Activated CD4-positive, alpha-beta T cell treated with anti-CD3 and anti-CD28 coated beads, Interleukin-2, amount 50 U/mL, for 16 hours (primary cell): ENCODE data around the gene C9orf153.
"Not testable (repeated sequence)": the region's sequence is repeated elsewhere in the genome, so short reads cannot be mapped to it uniquely, and the experiment has no call there.

Source experiments
- DNase-seq: peaks from one replicate; pipeline ENCODE4 v3.0.0-alpha.2; 2020

The C9orf153 gene

DNA sequence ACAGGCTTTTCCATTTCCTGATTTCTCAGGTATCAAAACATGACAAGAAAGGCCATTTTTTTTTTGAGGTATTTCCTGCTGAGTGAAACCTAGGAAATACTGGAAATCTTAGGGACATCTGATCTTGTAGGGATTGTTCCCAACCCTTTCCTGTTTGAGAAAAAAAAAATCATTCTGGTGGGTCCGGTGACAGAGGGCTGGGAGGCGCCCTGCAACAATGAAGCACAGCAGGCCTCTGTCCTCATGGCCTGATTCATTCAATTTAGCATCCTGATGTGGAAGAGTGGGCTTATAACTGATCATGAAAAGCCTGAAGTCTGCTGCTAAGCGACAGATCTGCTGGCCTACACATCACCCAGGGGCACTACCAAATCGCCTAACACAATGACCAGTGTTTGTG is 3.0 kb upstream of the C9orf153 start:
- no peak for DNase-seq

DNA sequence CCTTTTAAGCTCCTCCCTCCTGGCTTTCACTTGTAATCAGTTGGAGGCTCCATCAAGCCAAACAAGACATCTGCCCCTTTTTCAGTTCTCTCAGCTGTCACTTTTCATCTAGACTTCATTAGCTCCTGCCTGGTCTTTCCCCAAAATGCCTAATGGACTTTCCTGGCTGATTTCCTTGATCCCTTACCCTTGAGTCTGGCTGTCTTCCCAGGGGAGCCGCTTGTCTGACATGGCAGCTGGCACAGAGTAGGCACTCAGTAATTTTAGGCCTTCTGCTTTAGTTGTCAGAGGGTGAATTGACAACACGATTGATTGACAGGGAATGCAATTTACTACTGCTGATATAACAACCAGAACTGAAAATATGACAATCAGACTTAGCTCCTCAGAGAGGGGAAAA is 2.1 kb downstream of the C9orf153 start:
- DNase-seq: no peak

DNA sequence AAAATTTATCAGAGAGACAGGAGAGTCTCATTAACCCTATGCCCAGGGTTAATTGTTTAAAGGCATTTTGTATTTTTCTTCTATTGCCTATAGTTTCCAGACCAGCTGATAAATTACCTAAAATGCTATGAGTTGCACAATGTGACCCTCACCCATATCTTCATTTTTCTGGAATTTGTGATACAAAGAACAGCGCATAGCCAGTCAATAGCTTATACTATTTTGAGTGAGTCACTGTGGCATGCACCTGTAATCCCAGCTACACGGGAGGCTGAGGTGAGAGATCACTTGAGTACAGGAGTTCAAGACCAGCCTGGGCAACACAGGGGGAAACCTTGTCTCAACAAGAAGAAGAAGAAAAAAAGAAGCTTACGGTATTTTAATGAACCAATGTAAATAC is 2.8 kb downstream of the C9orf153 start:
- no peak for DNase-seq

DNA sequence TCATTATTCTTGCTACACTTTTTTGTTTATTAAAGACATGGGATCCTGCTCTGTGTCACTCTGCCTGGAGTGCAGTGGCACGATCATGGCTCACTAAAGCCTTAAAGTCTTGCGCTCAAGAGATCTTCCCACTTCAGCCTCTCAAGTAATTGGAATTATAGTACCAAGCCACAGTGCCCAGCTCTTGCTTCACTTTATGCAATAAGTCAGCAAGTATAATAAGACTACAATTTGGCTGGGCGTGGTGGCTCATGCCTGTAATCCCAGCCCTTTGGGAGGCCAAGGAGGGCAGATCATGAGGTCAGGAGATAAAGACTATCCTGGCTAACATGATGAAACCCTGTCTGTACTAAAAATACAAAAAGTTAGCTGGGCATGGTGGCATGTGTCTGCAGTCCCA is 5.9 kb downstream of the C9orf153 start:
- DNase-seq: no peak

DNA sequence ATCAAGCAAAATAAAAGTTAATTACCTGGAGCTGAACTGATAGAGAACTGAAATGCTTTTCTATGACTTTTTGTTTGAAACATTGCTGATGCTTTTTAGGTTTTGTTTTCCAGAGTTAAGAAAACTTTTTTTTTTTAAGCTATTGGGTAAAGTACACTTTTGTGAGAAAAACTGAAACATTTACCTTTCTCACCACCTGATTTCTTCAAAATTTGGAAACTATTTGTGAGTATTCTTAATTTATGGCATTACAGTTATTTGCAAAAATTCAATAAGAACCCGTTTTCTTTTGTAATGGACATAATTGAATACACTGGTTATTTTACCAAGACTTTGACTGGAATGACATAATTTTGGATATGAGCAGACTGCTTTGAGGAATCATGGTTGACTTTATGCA is 6.6 kb downstream of the C9orf153 start:
- DNase-seq: no peak

DNA sequence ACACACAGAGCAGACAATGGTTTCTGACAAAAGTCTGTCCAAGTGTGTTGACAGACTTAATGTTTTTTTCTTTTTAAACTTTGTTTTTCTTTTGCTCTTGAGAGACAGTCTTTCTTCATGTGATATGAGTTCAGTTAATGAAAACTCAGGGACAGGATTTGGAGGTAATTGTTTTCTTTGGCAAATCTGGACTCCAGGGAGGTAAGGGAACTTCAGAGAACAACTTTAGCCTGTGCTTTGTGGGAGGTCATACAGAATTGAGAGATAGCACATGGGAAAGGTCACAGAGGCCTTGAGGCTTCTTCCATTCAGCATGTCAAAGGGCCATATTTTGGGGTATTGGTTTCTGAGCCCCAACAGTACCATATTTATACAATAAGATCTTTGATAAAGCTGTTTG is 9.3 kb downstream of the C9orf153 start:
- no peak for DNase-seq

DNA sequence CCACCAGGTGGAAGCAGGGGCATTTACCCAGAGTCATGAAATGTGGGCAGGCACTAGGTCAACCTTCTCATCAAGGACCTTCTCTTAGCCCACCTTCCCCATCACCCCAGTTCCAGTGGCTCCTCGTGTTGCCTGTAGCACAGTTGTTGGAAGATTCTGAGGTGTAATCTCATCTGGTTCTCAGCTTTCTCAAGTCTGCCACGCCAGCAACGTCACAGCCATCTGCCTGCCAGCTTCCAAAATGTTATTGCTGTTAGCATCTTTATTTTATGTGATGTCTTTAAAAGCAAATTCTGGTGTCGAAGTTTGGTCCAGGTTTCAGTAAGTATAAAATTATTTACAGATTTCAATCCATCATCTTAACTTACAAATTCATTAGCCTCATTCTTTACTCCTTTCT is 10.7 kb downstream of the C9orf153 start:
- DNase-seq: no peak

DNA sequence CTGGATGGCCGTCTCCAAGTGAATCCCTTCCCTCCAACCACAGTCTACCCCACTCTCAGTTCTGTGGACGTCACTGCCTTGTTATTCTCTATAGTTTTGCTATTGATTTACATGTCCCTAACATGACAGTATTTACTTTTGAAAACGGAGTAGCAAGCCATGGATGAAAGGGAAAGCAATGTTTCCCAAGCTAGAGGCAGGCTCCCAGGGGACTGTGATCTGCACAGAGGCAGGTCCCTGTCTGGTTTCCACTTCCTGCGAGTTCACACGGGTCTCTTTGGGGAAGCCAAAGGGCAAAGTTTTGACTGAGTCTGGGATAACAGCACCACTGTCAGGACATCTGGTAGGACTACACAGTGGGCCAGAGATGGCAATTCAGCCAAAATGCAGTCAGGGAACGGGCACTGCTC is 12.7 kb downstream of the C9orf153 start:
- DNase-seq: no peak

DNA sequence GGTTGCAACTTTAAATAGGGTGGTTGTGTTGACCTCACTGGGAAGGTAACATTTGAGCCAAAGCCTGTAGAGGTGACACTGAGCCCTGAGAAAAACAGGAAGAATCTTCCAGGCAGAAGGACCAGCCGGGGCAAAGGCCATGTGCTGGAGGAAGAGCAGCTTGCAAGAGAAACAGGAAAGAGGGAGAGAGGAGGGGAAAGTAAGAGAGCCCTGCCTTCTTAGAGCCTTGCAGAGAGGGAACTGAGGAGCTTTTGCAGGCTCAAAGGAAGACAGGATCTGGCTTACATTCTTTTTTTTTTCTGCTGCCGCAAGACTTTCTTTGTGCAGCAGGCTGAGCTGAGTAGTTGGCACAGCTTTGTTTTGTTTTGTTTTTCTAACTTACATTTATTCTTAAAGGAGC is 17.4 kb downstream of the C9orf153 start:
- no peak for DNase-seq

DNA sequence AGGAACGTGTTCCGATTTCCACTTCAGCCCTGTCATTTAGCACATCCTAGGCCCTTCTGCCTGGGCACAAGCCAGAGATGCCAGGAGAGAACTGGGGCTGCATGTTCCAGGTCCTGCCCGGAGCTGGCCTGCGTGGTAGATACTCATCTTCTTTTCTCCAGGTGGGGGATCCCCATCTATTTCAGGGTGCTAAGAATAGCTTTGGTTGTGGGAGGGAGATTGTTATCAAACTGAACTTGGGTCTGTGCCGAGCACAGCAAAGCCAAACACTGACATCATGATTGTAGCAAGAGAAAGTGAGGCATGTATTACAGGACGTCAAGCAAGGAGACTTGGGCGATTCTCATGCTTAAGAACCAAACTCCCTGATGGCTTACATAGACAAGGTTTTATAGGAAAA is 18.2 kb downstream of the C9orf153 start:
- DNase-seq: no peak

DNA sequence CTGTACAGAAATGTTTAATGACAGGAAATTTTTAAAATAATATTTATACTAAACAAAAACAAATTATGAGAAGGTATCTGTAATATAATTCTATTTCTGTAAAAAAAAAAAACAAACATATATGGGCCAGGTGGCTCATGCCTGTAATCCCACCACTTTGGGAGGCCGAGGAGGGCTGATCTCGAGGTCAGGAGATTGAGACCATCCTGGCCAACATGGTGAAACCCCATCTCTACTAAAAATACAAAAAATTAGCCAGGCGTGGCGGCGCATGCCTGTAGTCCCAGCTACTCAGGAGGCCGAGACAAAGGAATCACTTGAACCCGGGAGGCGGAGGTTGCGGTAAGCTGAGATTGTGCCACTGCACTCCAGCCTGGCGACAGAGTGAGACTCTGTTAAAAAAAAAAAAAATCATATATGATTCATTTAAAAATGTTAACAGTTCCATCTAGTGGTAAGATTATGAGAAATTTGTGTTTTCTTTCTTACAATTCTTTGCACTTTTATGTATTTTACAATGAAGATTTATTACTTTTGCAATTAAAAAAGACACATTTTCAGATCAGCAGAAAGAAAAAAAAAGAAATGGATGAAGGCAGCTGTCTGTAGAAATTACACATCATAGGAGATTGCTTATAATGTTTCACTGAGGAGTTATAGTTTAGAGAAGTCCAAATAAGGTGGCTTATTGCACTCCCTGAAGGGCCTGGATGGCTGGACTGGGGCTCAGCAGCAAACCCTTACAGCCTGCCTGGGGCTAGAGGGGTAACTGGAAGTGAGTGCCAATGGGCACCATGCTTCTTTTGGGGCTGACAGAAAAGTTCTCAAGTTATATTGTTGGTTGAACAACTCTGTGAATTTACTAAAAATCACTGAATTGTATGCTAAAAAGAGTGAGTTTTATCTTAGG is 20.3 kb downstream of the C9orf153 start:
- DNase-seq: no peak

DNA sequence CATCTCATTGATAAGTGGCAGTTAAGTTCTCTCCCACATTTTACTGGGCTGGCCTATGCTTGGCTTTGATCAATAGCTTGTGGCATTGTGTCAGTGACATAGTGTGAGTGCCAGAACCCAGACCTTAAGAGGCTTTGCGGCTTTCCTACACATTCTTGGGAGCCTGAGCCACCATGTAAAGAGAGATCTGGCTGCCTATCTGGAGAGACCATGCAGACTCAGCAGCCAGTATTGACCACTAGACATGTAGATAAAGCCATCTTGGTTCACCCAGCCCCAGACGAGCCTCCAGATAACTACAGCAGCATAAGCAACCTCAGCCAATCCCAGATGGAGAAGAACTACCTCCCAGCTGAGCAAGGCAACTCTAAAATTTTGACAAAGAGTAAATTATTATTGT is 28.6 kb downstream of the C9orf153 start:
- DNase-seq: no peak

DNA sequence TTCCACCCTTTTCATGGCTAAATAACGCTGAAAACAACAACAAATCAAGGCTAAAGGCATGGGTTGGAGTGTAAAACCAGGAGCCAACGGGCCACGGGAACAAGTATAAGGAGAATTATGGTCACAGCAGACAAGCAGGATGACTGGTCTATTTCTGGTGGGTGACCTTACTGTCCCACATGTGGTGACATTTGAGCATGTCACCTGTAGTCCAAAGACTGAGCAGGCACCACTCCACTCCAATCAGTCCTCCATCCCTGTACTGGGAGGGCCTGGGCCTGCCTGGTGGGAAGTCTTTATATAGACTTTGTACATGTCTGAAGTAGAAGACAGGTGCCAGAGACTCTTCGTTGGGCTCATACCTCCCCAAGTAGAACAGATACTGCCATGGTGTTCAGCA is 36.8 kb downstream of the C9orf153 start:
- no peak for DNase-seq

DNA sequence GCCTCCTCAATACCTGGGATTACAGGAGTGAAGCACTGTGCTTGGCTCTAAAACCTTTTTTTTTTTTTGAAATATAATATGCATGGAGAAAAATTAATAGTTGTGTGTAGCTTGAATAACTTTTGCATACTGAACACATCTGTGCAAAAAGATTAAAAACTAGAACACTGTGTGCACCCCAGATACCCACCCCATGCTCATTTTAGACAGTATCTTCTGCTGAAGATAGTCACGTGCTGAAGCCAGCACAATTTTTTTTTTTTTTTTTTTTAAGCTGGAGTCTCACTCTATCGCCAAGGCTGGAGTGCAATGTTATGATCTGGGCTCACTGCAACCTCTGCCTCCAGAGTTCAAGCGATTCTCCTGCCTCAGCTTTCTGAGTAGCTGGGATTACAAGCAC is 39.9 kb downstream of the C9orf153 start:
- DNase-seq: no peak

DNA sequence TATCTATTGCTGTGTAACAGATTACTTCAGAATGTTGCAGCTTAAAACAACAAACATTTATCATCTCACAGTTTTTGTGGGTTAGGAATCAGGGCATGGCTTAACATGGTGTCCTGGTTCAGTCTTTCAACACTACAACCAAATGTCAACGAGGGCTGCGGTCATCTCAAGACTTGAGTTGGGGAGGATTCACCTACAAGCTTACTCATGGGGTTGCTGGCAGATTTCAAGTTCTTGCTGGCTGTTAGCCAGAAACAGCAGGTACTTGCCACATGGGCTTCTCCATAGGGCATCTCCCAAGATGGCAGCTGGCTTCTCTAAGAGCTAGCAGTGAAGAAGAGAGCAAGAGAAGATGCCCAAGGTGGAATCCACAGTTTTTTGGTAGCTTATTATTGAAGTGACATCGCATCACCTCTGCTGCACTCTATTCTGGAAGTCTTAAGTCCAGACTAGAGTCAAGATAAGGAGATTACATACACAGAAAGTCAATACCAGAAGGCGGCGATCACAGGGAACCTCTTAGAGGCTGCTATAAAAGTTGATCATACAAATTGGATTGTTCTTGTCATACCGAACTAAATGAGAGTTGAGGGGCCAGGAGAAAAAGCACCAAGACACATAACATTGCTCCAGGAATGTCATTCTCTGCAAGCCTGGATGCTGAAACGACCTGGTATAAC is 42.2 kb downstream of the C9orf153 start:
- no peak for DNase-seq

DNA sequence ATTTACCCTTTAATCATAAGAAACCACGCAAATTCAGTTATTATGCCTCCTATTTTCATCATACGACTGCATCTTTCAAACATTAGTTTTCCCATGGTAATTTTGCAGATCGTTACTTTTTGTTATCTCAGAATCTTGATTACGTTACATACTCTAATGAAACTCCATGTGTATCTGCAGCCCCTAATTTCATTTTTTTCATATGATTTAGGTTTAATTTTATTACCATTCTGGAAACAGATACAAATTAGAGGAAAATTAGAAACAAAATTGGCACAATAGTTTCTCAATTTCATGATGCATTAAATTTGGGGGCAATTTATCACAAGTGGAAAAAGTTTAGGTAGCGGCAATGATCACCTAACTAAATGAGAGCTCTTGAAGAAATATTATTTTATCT is 52.3 kb downstream of the C9orf153 start:
- DNase-seq: no peak

DNA sequence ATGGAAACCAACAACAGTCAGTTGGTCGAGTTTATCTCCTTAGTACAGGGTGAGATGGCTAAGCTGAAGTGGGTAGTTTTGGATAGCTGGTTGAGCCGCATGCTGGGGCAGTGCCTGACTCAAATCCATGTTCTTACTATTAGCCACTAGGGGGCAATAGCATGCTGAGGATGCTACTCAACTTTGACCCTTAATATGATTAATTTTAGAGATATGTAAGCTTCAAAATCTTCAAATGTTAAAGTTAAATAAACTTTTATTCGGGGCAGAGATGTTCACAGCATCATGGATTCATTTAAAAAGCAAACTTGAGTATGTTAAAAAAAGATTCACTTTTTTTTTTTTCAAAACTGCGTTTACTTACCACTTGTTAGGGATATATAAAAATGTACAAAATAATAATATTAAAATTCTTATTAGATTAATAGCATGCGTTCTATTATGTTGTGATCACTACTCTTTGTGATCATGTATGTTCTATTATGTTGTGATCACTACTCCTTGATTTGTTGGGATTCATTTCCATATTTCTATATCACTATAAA is 57.0 kb downstream of the C9orf153 start:
- DNase-seq: peak; percentile 50

DNA sequence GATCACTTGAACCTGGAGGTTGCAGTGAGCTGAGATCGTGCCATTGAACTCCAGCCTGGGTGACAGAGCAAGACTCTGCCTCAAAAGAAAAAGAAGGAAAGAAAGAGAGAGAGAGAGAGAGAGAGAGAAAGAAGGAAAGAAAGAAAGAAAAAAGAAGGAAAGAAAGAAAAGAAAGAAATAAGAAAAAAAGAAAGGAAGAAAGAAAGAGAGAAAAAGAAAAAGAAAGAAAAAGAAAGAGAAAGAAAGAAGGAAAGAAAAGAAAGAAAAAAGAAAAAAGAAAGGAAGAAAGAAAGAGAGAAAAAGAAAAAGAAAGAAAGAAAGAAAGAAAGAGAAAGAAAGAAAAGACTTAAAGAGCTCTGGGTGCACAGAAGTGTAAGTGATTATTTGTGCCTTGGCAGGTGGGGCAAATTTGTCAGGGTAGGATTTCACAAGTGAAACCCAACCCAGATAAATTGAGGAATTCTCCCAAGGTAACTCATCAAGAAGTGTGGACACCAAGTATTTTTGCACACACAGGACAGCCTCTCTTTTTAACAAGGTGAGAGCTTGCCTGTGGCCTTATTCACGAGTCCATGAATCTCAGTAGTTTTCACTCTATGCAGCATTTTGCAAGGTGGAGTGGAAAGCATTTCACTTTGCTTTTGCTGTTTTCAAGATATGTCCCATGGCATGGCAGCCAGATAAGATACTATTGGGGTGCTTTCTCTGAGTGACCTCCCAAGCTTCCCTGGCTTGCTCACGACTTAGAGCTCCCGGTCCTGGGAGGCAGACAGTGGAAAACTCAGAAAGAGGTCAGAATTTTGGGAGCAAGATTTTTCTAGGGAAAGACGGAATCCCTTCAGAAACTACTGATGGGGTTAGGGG is 57.8 kb downstream of the C9orf153 start:
- no peak for DNase-seq

DNA sequence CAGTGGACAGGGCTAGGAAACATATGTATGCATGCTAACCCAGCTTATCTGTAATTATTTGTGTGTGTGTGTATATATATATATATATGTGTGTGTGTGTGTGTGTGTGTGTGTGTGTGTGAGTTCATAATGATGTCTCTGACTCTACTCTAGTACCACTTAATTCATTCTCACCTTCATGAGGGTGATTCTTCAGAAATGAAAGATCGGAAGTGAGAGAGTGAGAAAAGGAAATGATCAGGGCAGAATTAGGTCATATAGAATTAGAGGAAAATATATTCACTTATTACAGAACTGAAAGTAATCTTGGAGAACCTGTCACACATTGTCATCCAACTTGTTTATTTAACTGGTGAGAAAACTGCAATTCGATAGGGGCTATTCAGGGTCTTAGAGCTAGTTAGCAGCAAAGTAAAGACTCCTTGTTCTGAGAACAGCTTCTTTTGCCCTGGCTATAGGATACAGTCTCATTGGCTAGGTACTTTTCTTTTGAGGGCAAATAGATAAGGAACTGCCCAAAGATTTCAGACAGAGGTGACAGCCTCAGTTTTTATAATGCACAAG is 58.8 kb downstream of the C9orf153 start:
- DNase-seq: peak; percentile 12

DNA sequence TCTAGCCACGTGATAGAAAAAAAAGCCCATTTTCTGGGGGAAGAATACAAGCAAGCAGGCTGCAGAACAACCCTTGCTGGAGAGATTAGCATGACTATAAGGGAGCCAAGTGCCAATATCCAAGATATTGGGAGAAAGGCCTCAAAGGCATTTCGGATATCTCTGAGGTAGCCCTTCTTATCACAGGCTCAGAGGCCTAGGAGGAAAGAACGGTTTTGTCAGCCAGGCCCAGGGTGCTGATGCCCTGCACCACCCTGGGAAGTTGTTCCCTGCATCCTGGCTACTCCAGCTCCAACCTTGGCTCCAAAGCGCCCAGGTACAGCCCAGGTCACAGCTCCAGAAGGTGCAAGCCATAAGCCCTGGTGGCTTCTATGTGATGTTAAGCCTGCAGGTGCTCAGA is 66.4 kb downstream of the C9orf153 start:
- DNase-seq: no peak

DNA sequence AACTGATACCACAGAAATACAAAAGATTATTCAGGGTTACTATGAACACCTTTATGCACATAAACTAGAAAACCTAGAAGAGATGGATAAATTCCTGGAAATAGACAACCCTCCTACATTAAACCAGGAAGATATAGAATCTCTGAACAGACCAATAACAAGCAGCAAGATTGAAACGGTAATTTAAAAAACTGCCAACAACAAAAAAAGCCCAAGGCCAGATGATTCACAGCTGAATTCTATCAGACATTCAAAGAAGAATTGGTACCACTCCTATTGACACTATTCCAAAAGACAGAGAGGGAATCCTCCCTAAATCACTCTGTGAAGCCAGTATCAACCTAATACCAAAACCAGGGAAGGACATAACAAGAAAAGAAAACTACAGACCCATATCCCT is 68.8 kb downstream of the C9orf153 start:
- DNase-seq: not testable (repeated sequence)

DNA sequence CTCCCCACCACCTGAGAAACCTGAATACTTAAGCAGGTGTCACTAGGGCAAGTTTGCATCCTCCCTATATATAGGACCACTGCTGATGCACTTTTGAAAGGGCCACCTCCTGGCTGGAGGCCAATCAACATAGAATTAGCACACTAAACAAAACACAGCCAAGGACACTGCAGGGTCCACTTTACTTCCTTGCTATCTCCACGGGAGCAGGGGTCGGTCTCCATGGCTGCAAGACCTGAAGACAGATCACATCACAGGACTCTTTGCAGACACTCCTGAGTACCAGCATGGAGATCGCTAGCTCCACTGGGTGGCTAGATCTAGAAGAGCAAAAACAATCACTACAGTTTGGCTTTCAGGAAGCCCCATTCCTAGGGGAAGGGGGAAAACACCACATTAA is 72.3 kb downstream of the C9orf153 start:
- no peak for DNase-seq

DNA sequence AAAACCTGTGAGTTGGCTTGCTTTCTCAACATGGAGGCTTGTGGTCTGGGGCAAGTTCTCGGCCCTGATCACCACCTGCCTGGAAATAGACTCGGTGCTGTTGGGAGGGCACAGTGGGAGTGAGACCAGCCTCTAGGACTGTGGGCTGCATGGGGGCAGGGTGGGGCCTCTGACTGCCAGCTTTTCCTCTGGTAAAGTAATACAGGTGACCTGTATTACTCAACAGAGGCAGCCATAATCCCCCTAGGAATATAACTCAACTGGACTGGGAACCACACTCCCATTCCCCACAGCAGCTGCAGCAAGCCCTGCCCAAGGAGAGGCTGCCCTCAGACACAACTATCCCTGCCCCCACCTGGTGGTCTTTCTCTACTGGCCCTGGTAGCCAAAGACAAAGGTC is 72.8 kb downstream of the C9orf153 start:
- no peak for DNase-seq
